Bronchial epithelial cell (primary cell): ENCODE data around the gene KRTAP5-4. TPM values are rescaled to one million over a fixed set of nuclear protein-coding genes. Genes with fewer than 3 reads are reported as not detected.

Experiments
- DNase-seq: peaks from one replicate; pipeline ENCODE4 v3.0.0-alpha.2; 2010; ENCODE audit warnings: low read depth
- FAIRE-seq: peaks from 2 replicates; lab custom pipeline; 2011; peaks lifted over from hg19 to GRCh38; lab: Jason Lieb, UNC
- H3K27me3 ChIP-seq: 2 replicates; pipeline ENCODE4 v1.5.1; 2011; ENCODE audit warnings: low read length; ENCODE audit not compliant: control insufficient read depth, insufficient read depth
- H3K36me3 ChIP-seq: 2 replicates; pipeline ENCODE4 v1.5.1; 2011; ENCODE audit warnings: low read length; ENCODE audit not compliant: control insufficient read depth, insufficient read depth
- H3K4me3 ChIP-seq: 2 replicates; pipeline ENCODE4 v1.5.1; 2011; ENCODE audit warnings: mild to moderate bottlenecking, low read depth, low read length, control low read depth
- CTCF ChIP-seq: IDR thresholded peaks from 2 replicates; pipeline ENCODE4 v1.5.1; 2011; ENCODE audit warnings: mild to moderate bottlenecking, moderate library complexity, low read length, control low read depth, inconsistent platforms; ENCODE audit not compliant: insufficient read depth, severe bottlenecking
- total RNA-seq: library from RNA; depleted of rRNA; stranded (reverse); fragments of >200 nt; gene quantifications from 2 replicates; pipeline ENCODE4 v1.2.1, GENCODE V29; 2014

KRTAP5-4 gene
- total RNA-seq, 1 donor from 2014 or later, result not detected

DNA sequence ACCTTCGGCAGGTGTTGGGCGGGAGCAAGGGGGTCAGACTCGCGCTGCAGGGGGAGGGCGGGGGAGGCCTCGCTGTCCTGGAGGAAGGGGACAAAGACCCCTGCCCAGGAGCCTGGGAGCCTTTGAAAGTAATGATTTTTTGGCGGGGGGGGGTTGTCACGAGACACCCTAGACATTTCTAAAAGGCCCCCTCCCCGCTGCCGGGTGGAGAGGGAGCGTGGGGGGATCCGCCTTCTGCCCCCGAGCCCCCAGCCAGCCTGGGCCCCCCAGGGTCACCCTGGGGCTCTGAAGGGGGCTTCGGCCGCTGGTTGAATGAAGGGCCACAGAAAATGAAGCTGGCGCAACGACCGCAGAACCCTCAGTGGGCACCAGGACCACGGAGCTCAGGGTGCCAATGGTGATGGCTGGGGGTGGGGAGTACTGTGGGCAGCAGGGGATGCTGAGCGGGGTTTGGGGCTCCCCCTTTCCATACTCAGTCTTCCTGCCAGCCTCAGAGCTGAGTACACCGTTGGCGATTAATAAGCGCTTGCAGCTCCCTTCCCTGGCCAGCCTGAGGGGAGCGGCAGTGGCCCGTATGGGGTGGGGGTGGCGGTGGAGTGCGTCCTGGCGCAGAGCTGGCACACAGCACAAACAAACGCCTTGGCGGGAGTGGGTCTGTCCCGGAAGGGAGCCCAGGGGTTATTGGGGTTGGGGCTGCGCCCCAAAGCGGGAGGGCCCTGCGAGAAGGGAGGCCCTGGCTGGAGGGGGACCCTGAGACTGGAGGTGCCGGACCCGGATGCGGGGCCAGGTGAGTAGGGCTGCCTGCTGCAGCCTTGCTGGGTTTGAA is 48.6 kb downstream of the KRTAP5-4 start:
- Histone ChIP-seq H3K27me3 (peaks cover 5% of the 10 kb centered on the region), H3K36me3 (no peaks in the 10 kb centered on the region), H3K4me3 (no peak overlapping the region)
- FAIRE-seq (no peak), DNase-seq (no peak)
- TF ChIP-seq CTCF, result no peak

- DNase-seq (peak; percentile 30), FAIRE-seq (no peak)
- Histone ChIP-seq H3K36me3 (no peaks in the 10 kb centered on the region), H3K27me3 (peaks cover 5% of the 10 kb centered on the region), H3K4me3 (peak within 1 kb of the TSS; percentile 38)
- TF ChIP-seq CTCF, result no peak
Measured at GRCh38 chr11:1572197-1573076, 49.5 kb downstream of the KRTAP5-4 start, which contains the start of gene DUSP8. DUSP8 (minus strand) TSS chr11:1572271; CDS start chr11:1565826, 6,445 bp downstream.

DNA sequence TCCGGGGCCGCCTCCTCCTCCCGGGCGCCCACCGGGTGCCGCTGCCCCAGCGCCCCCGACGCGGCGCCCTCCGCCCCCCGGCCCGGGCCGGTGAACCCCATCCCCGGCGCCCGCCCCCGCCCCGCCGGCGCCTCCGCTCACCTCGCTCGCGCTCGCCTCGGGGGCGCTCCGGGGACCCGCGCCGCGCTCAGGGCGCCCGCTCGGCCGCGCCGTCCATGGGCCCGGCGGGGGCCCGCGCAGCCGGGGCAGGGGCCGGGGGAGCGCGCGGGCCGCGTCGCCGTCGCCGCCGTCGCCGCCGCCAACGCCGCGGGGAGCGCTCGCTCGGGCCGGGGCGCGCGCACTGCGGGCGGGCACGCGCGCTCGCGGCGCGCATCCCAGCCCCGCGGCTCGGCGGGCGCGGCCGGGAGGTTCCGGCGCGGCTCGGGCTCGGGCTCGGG is 50.2 kb downstream of the KRTAP5-4 start:
- no peaks in the 10 kb centered on the region for H3K36me3 ChIP-seq
- no peak for TF ChIP-seq CTCF
- H3K27me3 ChIP-seq, result peaks cover 5% of the 10 kb centered on the region
- no peak for FAIRE-seq
- DNase-seq, result no peak
- H3K4me3 ChIP-seq, result peak overlapping the region; percentile 38

Other genes with a start within 250 kb of the KRTAP5-4 start
- 0.38 TPM in 1 of 2 replicates, not detected in the other for gene BRSK2, start 232.2 kb downstream of the KRTAP5-4 start, total RNA-seq
- 38.2 and 41.1 TPM in 2 replicates for gene MOB2, start 135.4 kb downstream of the KRTAP5-4 start, total RNA-seq
- 0.26 and 0.64 TPM in 2 replicates for gene DUSP8, start 49.9 kb downstream of the KRTAP5-4 start, total RNA-seq
- not detected in 2 replicates for gene KRTAP5-1, start 36.9 kb downstream of the KRTAP5-4 start, total RNA-seq
- gene KRTAP5-2, start 23.8 kb downstream of the KRTAP5-4 start, total RNA-seq, result not detected in 2 replicates
- gene KRTAP5-3, start 13.7 kb downstream of the KRTAP5-4 start, total RNA-seq, result not detected in 2 replicates
- gene KRTAP5-5, start 7.6 kb upstream of the KRTAP5-4 start, total RNA-seq, result not detected in 2 replicates
- gene KRTAP5-6, start 75.1 kb upstream of the KRTAP5-4 start, total RNA-seq, result not detected in 2 replicates
- gene IFITM10, start 128.5 kb upstream of the KRTAP5-4 start, total RNA-seq, result 1.3 and 2.4 TPM in 2 replicates
- 214 and 389 TPM in 2 replicates for gene CTSD, start 141.8 kb upstream of the KRTAP5-4 start, total RNA-seq
- 0.53 and 1.5 TPM in 2 replicates for gene SYT8, start 212.9 kb upstream of the KRTAP5-4 start, total RNA-seq
- gene TNNI2, start 216.8 kb upstream of the KRTAP5-4 start, total RNA-seq, result 0.26 TPM in 1 of 2 replicates, not detected in the other
- 0.26 TPM in 2 replicates for gene LSP1, start 230.9 kb upstream of the KRTAP5-4 start, total RNA-seq